ENCODE measurements around the gene ZNF576. TPM values are rescaled to one million over a fixed set of nuclear protein-coding genes. Genes with fewer than 3 reads are reported as not detected.

Gene ZNF576
- polyA plus RNA-seq, 3 donors from 2014 or later = 6.7 to 12.8 (median 7.1) TPM

DNA sequence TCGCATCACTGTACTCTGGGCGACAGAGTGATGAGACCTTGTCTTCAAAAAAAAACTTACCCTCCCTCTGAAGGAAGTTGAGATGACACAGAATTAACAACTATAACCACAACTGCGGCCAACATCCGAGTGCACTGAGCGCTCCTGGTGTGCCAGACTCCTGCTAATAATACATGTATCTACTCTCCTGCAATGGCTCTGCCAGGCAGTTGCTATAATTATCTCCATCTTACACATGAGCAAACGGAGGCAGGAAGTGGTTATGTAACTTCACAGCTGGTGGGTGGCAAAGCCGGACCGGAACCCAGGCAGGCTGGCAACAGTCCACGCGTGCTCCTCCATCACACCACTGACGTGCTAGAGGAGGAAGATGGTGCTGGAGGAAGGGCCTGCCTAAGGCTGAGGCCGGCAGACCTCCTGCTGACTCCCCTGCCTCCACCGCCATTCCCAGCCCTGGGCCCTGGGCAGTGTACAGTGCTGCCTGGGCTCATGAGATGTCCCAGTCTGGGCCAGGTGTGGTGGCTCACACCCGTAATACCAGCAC lies 33.6 kb upstream of the ZNF576 start:
- Mint-ChIP-seq H3K27me3 (ENCODE audit: low read depth in 3 of 3) (peaks cover 4 to 11% (median 7%) of the 10 kb centered on the region in 3 donors), H3K27ac (peak overlapping the region; percentile 93 to 100 (median 98)), H3K4me1 (peaks cover 54 to 58% of the 10 kb centered on the region in 2 donors), H3K9me3 (no peaks in the 10 kb centered on the region), H3K4me3 (peak overlapping the region; percentile 57 to 77 (median 67)), H3K36me3 (peaks cover 1 to 7% (median 3%) of the 10 kb centered on the region in 3 donors)
- peak; percentile 92 to 95 (median 92) for DNase-seq

DNA sequence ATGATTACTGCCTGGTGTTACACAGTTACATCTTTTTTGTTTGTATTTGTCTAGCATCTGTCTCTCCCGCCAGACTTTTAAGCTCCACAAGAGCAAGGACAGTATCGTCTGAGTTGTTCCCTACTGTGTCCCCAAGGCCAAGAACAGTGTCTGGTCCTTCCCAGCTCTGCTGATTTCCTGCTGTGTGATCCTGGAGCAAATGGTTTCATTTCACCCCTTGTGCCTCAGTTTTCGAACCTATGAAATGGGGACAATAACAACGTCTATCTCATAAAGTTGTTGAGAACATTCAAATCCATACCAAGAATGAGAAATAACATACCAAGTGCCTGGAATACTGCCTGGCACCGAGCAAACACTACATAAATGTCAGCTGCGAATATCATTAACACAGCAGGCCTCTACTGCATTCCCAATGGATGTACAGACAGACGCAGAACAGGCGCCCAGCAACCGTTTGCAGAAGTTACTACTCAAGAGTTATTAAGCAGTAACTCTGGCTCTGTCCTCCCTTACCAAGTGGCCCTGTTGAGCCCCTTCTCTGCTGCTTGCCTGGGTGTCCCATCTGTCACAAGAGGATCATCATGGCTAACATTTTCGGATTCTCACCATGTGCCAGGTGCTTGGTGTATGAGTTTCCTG lies 32.5 kb upstream of the ZNF576 start:
- peaks cover 54 to 58% of the 10 kb centered on the region in 2 donors for H3K4me1 Mint-ChIP-seq
- H3K27ac Mint-ChIP-seq = peak overlapping the region; percentile 93 to 100 (median 98)
- H3K9me3 Mint-ChIP-seq = no peaks in the 10 kb centered on the region
- H3K36me3 Mint-ChIP-seq = peaks cover 0 to 4% (median 3%) of the 10 kb centered on the region in 3 donors
- H3K4me3 Mint-ChIP-seq = peak overlapping the region; percentile 25 to 67 (median 52)
- H3K27me3 Mint-ChIP-seq (ENCODE audit: low read depth in 3 of 3) = peaks cover 4 to 11% (median 7%) of the 10 kb centered on the region in 3 donors
- DNase-seq = no peak

DNA sequence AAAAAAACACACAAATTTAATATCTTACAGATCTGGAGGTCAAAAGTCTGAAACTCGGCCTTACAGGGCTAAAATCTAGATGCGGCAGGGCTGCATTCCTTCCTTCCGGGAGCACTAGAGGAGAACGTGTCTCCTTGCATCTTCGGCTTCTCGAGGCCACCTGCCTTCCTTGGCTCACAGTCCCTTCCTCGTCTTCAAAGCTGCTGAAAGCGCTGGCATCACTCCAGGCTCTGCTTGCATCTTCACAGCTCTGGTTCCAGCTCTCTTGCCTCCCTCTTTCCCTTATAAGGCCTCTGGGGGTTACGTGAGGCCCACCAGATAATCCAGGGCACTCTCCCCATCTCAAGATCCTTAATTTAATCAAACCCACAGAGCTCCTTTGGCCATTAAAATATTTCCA lies 31.6 kb upstream of the ZNF576 start:
- Mint-ChIP-seq H3K4me1 (peaks cover 54 to 58% of the 10 kb centered on the region in 2 donors), H3K27me3 (ENCODE audit: low read depth in 3 of 3) (peaks cover 4 to 11% (median 7%) of the 10 kb centered on the region in 3 donors), H3K27ac (peak overlapping the region; percentile 82 to 100 (median 92)), H3K4me3 (peak overlapping the region in 1 of 5 donors; percentile 10), H3K9me3 (no peaks in the 10 kb centered on the region), H3K36me3 (peaks cover 0 to 4% (median 3%) of the 10 kb centered on the region in 3 donors)
- no peak for DNase-seq

DNA sequence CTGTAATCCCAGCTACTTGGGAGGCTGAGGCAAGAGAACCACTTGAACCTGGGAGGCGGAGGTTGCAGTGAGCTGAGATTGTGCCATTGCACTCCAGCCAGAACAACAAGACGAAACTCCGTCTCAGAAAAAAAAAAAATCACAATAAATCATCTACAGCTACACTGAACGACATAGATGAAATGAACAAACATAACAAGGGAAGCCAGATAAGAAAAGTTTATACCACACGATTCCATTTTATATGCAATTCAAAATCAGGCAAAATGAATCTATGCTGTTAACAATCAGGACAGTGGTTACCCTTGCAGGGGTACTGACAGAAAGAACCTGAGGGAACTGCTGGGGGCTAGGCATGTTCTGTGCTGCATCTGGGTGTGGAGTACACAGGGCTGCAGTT lies 26.7 kb upstream of the ZNF576 start:
- no peak overlapping the region for H3K4me3 Mint-ChIP-seq
- no peaks in the 10 kb centered on the region for H3K9me3 Mint-ChIP-seq
- no peak for DNase-seq
- H3K27me3 Mint-ChIP-seq (ENCODE audit: low read depth in 3 of 3) = peaks cover 0 to 4% (median 2%) of the 10 kb centered on the region in 3 donors
- H3K36me3 Mint-ChIP-seq = peaks cover 3 to 5% (median 4%) of the 10 kb centered on the region in 3 donors
- peaks cover 38 to 39% of the 10 kb centered on the region in 2 donors for H3K4me1 Mint-ChIP-seq
- peak overlapping the region in 5 of 6 donors; percentile 46 to 79 (median 58) for H3K27ac Mint-ChIP-seq

DNA sequence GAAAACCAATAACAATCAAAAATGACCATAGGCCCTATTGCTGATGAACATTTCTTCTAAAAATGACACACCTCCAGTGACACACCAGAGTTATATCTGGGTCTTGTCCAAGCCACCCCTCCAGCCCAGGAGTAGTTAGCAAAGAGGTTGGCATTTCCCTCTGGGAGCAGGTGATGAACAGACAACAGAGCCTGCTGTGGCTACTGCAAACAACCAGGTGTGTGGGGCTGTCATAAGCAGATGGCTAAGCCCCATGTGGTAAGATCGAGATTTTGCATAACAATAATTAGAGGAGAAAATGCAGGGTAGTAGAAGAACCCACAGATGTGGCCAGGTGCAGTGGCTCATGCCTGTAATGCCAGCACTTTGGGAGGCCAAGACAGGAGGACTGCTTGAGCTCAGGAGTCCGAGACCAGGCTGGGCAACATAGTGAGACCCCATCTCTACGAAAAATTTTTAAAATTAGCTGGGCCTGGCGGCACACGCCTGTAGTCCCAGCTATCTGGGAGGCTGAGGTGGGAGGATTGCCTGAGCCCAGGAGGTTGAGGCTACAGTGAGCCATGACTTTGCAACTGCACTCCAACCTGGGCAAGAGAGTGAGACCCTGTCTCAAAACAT lies 26.1 kb upstream of the ZNF576 start:
- Mint-ChIP-seq H3K4me1 (peaks cover 38 to 39% of the 10 kb centered on the region in 2 donors), H3K4me3 (no peak overlapping the region), H3K27me3 (ENCODE audit: low read depth in 3 of 3) (peaks cover 0 to 6% (median 5%) of the 10 kb centered on the region in 3 donors), H3K9me3 (no peaks in the 10 kb centered on the region), H3K27ac (peak overlapping the region; percentile 46 to 87 (median 68)), H3K36me3 (peaks cover 3 to 5% (median 4%) of the 10 kb centered on the region in 3 donors)
- no peak for DNase-seq

DNA sequence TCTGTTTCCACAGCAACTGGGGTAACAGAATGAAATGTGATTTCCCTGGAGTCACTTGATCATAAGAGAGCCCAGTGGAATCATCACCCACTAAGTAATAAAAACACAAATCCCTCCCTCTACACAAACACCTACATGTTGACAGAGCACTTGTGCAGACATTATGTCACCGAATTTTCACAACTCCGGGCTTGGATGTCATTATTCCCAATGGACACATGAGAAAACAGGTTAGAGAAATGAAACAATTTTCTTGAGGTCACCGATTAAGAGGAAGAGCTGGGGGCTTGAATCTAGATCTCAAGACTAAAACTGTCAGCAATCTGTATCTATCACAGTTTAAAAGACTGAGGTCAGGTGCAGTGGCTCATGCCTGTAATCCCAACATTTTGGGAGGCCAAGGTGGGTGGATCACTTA lies 24.2 kb upstream of the ZNF576 start:
- DNase-seq = no peak
- Mint-ChIP-seq H3K4me1 (peaks cover 43 to 44% of the 10 kb centered on the region in 2 donors), H3K27ac (peak overlapping the region in 5 of 6 donors; percentile 10 to 70 (median 51)), H3K4me3 (no peak overlapping the region), H3K9me3 (no peaks in the 10 kb centered on the region), H3K27me3 (ENCODE audit: low read depth in 3 of 3) (peaks cover 7 to 10% (median 10%) of the 10 kb centered on the region in 3 donors), H3K36me3 (peaks cover 0 to 5% (median 0%) of the 10 kb centered on the region in 3 donors)

DNA sequence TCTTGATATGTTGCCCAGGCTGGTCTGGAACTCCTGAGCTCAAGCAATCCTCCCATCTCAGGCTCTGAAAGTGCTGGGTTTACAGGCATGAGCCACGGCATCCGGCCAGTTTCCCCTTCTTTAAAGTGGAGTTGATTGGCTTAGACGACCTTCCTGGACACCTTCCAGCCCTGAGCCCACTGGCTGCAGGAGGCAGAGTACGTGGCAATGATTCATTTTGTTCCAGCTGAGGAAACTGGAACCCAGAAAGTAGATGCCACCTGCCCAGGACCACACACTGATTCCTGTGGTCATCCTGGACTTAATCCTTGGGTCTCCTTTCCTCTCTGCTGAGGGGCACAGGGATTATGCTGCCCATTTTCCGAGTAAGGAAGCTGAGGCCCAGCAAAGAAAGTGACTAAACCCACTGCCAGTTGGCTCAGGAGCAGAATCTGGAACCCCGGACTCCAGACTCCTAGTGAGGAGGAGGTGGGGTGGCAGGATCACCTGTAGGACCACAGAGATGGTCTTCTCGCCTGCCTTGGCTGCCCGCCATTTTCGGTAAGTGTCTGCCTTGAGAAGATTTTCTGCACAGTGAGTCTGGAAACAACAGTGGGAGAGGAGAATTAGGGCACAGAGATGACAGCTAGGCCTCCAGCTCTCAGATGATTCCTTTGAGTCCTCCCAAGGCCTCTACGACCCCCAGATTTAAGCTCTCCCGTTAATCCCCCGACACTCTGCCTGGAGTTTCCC lies 21.8 kb upstream of the ZNF576 start:
- Mint-ChIP-seq H3K27ac (peak overlapping the region; percentile 97 to 99 (median 98)), H3K9me3 (no peaks in the 10 kb centered on the region), H3K36me3 (peaks cover 0 to 5% (median 0%) of the 10 kb centered on the region in 3 donors), H3K27me3 (ENCODE audit: low read depth in 3 of 3) (peaks cover 9 to 15% (median 13%) of the 10 kb centered on the region in 3 donors), H3K4me3 (peak overlapping the region; percentile 96 to 97 (median 96)), H3K4me1 (peaks cover 43 to 46% of the 10 kb centered on the region in 2 donors)
- DNase-seq = no peak

DNA sequence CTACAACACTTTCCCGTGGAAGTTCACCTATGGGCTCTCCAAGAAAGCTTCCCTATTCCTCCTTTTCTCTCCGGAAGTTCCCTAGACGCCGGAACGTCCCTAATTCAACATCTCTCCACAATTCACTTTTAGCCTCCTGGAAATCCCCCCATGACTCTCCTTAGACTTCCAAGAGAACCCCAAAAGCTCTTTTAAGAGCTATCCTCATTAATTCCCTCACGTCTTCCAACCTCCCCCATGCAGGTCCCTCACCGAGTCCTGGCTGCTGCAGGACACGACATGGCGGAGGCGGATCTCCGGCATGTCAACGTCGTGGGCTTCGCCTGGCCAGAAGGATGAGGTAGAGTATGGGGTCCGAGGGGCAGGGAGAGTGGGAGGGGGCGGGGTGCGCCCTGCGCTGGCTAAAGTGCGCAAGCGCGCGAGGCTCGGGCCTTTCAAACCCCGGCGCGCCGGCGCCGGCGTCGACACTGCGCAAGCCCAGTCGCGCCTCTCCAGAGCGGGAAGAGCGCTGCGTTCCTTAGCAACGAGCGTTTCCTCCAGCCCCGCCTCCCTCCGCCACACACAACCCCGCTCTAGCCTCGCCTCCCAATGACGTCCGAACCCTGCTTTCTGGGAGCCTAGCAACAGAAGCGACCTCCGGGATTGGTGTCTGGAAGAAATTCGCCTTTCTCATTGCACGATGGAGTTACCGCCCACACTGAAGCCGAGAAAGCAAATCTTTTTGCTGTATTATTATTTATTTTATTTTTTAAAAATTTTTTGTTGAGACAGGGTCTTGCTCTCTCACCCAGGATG lies 21.0 kb upstream of the ZNF576 start, which contains the start of the genes PINLYP and XRCC1:
PINLYP (plus strand) TSS at position 646 of the 795 bp plus-strand sequence. CDS start 1,391 bp downstream, outside the sequence.
XRCC1 (minus strand) TSS at position 372 of the 795 bp plus-strand sequence; CDS start at position 303, 69 bp downstream.
- H3K27ac Mint-ChIP-seq = peak within 1 kb of the TSS; percentile 97 to 99 (median 98)
- H3K36me3 Mint-ChIP-seq = peaks cover 0 to 5% (median 0%) of the 10 kb centered on the region in 3 donors
- peak; percentile 94 to 97 (median 96) for DNase-seq
- H3K4me3 Mint-ChIP-seq = peak within 1 kb of the TSS; percentile 96 to 97 (median 96)
- H3K4me1 Mint-ChIP-seq = peaks cover 45 to 47% of the 10 kb centered on the region in 2 donors
- peaks cover 9 to 17% (median 15%) of the 10 kb centered on the region in 3 donors for H3K27me3 Mint-ChIP-seq (ENCODE audit: low read depth in 3 of 3)
- H3K9me3 Mint-ChIP-seq = no peaks in the 10 kb centered on the region

DNA sequence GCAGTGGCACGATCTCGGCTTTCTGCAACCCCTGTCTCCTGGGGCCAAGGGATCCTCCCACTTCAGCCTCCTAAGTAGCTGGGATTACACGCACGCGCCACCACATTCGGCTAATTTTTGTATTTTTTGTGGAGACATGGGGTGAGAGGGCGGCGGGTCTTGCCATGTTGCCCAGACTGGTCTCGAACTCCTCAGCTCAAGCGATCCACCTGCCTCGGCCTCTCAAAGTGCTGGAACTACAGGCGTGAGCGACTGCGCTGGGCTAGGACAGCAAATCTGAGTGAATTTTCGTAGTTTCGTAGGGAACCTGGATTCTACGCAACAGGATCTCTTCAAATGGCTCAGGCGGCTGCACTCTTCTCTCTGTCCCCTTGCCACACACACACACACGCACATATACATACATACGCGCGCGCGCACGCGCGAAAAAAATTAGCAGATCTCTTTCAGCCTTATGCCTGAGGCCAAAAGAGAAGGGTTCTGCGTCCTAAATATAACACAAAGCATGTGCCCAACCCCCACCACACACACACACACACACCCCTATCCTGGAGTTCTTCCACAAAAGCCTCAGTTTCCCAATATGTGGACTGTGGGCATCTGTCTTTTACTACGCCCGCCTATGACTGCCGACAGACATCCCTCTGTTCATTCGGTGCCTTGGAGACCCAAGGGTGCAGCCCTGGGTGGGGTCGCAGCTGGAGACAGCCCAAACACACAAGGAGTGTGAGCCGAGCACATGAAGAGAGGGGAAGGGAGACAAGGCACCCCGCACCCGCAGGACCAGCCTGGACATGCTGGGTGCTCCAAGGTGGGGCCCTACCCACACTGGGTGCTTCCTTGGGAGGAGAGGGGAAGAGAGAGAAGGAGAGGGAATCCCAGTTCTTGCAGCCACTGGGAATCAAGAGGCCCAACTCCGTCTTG lies 20.2 kb upstream of the ZNF576 start:
- DNase-seq = peak in 1 of 3 donors; percentile 19
- peaks cover 0 to 5% (median 0%) of the 10 kb centered on the region in 3 donors for H3K36me3 Mint-ChIP-seq
- peak overlapping the region; percentile 52 to 97 (median 84) for H3K4me3 Mint-ChIP-seq
- peaks cover 9 to 15% (median 14%) of the 10 kb centered on the region in 3 donors for H3K27me3 Mint-ChIP-seq (ENCODE audit: low read depth in 3 of 3)
- H3K4me1 Mint-ChIP-seq = peaks cover 41 to 43% of the 10 kb centered on the region in 2 donors
- H3K9me3 Mint-ChIP-seq = no peaks in the 10 kb centered on the region
- peak overlapping the region; percentile 88 to 99 (median 98) for H3K27ac Mint-ChIP-seq

DNA sequence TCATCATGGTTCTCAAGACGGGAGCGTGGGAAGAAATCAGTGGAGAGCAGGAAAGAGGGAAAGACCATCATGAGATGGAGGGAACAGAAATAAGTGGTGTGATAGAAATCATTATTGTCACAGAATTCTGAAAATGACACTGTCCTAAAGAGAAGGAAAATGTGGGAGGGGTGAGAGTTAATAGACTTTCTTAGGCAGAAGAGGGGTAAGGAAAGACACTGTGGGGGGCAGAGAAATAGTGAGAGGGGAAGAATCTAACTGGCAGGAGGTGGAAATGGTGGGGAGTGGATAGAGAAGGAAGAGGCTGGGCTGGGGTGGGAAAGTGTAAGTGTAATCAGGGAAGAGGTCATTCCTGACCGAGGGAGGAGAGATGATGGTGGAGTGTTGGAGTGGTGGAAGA lies 17.6 kb upstream of the ZNF576 start:
- H3K4me3 Mint-ChIP-seq = peak overlapping the region in 4 of 5 donors; percentile 12 to 74 (median 42)
- peak overlapping the region in 4 of 6 donors; percentile 17 to 89 (median 50) for H3K27ac Mint-ChIP-seq
- H3K27me3 Mint-ChIP-seq (ENCODE audit: low read depth in 3 of 3) = peaks cover 9 to 13% (median 13%) of the 10 kb centered on the region in 3 donors

DNA sequence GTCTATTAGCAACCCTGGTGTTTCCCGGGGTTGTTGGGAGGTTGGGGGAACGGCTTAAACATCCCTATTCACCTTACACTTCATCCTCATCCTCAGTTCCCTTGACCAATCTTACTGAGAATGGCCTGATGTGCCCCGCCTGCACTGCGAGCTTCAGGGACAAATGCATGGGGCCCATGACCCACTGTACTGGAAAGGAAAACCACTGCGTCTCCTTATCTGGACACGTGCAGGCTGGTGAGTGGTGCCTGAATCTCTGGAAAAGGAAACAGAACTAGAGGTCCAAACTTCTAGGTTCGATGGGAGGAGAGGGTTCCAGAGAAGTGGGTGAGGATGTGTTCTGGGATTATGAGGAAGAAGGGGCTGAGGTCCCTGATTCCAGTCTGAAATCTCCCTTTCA lies 14.9 kb upstream of the ZNF576 start:
- Mint-ChIP-seq H3K9me3 (no peaks in the 10 kb centered on the region), H3K27ac (peak overlapping the region in 2 of 6 donors; percentile 31 to 60), H3K4me1 (peaks cover 16 to 20% of the 10 kb centered on the region in 2 donors)

More for the DNA sequence above, 17.6 kb upstream of the ZNF576 start:
- Mint-ChIP-seq H3K4me1 (peaks cover 30 to 33% of the 10 kb centered on the region in 2 donors), H3K36me3 (no peaks in the 10 kb centered on the region), H3K9me3 (no peaks in the 10 kb centered on the region)
- DNase-seq = no peak

More for the DNA sequence above, 14.9 kb upstream of the ZNF576 start:
- no peak for DNase-seq
- Mint-ChIP-seq H3K4me3 (peak overlapping the region in 1 of 5 donors; percentile 45), H3K36me3 (peaks cover 0 to 5% (median 4%) of the 10 kb centered on the region in 3 donors), H3K27me3 (ENCODE audit: low read depth in 3 of 3) (peaks cover 2 to 9% (median 8%) of the 10 kb centered on the region in 3 donors)

Measured in immature natural killer cell (primary cell).